Thyroid gland (tissue), 4 donors: ENCODE results near the gene ANKRD6. TPM values are rescaled to one million over a fixed set of nuclear protein-coding genes. Genes with fewer than 3 reads are reported as not detected.

Experiments used
- DNase-seq, 2 donors: peaks; one replicate each; pipeline ENCODE4 v3.0.0-alpha.2; 2019
- H3K27ac ChIP-seq, 3 donors: fragments of 200-600 bp; sonication (generic); 1 replicate in 2 of 3; 2 replicates in 1 of 3; pipeline ENCODE4 v1.5.1; 2016 to 2019; ENCODE audit warnings: mild to moderate bottlenecking in 1 of 3, moderate library complexity in 1 of 3
- H3K27me3 ChIP-seq: fragments of 200-600 bp; sonication (generic); one replicate; pipeline ENCODE4 v1.5.1; 2019
- H3K36me3 ChIP-seq, 2 donors: fragments of 200-600 bp; sonication (generic); one replicate each; pipeline ENCODE4 v1.5.1; 2016 to 2019
- H3K4me1 ChIP-seq, 2 donors: fragments of 200-600 bp; sonication (generic); one replicate each; pipeline ENCODE4 v1.5.1; 2017 to 2019
- H3K4me3 ChIP-seq, 3 donors: fragments of 200-600 bp; sonication (generic); replicated peaks in 1 of 3; 1 replicate in 2 of 3; 2 replicates in 1 of 3; pipeline ENCODE4 v1.5.1; 2016; ENCODE audit warnings: mild to moderate bottlenecking in 1 of 3
- H3K9me3 ChIP-seq: fragments of 200-600 bp; sonication (generic); one replicate; pipeline ENCODE4 v1.5.1; 2017
- POLR2A ChIP-seq, 2 donors: fragments of 450-650 bp; IDR thresholded peaks; one replicate each; pipeline ENCODE4 v1.6.1; 2017; ENCODE audit warnings: antibody characterized with exemption in 2 of 2, mild to moderate bottlenecking in 2 of 2, moderate library complexity in 1 of 2
- WGBS, 2 donors: methylation state at CpG; one replicate each; pipeline ENCODE4 v1.1.5; 2017; 5-methylcytosine and 5-hydroxymethylcytosine counted together
- intact Hi-C: fragments of 100-400 bp; cut with DNase I; formaldehyde crosslinking; loops from one replicate; pipeline ENCODE4 v1.15.1; 2023
- total RNA-seq, 4 donors: library from RNA; depleted of rRNA; stranded (reverse); fragments of >200 nt; gene quantifications; one replicate each; pipeline ENCODE4 v1.2.3, GENCODE V29; 2016
- TF ChIP-seq, protein P1 (sequence below), 6 experiments: fragments of 200-600 bp in 3 of 6; fragments of 450-650 bp in 3 of 6; sonication (generic) in 3 of 6; IDR thresholded peaks; one replicate each; pipeline ENCODE4 v1.5.1; 2016 to 2019; ENCODE audit warnings: antibody characterized with exemption in 6 of 6, mild to moderate bottlenecking in 2 of 6, inconsistent platforms in 1 of 6, moderate library complexity in 1 of 6

Gene ANKRD6
- total RNA-seq, 4 donors from 2014 or later: 18.2 to 50.6 (median 20.6) TPM

DNA sequence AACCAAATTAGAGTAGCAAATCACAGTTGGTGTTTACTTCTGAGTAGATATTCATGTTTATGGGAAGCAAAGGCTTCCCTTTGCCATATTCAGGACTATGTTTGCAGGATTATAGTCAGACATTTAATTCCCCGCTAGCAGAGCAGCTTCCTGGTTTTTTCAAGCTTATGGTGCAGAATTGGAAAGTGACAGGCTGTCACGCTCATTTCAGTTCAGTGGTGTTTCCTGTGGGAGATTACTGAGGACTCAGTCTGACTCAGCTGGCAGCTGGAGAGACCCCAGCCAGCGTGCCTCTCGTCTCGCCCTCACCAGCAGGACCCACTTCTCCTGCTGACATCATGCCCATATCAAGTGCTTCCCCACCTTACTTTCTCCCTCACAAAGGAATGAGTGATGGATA is 120.5 kb downstream of the ANKRD6 start:
- 87 to 88% methylated on average over 5 of the region's 5 CpGs for WGBS, 2 donors
- TF ChIP-seq POLR2A (IDR thresholded peaks at IDR 0.05): no peak
- TF ChIP-seq, protein P1, sequence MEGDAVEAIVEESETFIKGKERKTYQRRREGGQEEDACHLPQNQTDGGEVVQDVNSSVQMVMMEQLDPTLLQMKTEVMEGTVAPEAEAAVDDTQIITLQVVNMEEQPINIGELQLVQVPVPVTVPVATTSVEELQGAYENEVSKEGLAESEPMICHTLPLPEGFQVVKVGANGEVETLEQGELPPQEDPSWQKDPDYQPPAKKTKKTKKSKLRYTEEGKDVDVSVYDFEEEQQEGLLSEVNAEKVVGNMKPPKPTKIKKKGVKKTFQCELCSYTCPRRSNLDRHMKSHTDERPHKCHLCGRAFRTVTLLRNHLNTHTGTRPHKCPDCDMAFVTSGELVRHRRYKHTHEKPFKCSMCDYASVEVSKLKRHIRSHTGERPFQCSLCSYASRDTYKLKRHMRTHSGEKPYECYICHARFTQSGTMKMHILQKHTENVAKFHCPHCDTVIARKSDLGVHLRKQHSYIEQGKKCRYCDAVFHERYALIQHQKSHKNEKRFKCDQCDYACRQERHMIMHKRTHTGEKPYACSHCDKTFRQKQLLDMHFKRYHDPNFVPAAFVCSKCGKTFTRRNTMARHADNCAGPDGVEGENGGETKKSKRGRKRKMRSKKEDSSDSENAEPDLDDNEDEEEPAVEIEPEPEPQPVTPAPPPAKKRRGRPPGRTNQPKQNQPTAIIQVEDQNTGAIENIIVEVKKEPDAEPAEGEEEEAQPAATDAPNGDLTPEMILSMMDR (IDR thresholded peaks at IDR 0.05): no peak

DNA sequence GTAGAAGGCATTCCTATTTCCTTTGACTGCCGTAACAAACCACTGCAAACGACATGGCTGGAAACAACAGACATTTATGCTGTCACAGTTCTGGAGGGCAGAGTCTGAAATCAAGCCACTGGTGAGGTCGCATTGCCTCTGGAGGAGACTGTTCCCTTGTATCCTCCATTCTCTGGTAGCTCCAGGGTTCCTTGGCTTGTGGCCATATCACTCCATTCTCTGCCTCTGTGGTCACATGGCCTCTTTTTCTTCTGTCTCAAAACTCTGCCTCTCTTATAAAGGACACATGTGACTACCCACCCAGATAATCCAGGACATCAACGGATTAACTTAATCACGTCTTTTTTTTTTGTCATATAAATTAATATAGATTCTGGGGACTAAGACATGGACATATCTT is 121.2 kb downstream of the ANKRD6 start:
- H3K36me3 ChIP-seq: no peaks in the 10 kb centered on the region
- no peak overlapping the region for H3K27ac ChIP-seq
- H3K4me1 ChIP-seq: no peaks in the 10 kb centered on the region
- no peak overlapping the region for H3K4me3 ChIP-seq
- intact Hi-C loops: no loop called here
- 92 to 94% methylated on average over 5 of the region's 5 CpGs for WGBS, 2 donors
- no peaks in the 10 kb centered on the region for H3K9me3 ChIP-seq
- DNase-seq: no peak
- H3K27me3 ChIP-seq: no peaks in the 10 kb centered on the region
- TF ChIP-seq POLR2A (IDR thresholded peaks at IDR 0.05): no peak
- TF ChIP-seq, protein P1 (IDR thresholded peaks at IDR 0.05): no peak

More for the DNA sequence above, 120.5 kb downstream of the ANKRD6 start:
- DNase-seq: no peak
- Histone ChIP-seq H3K27ac (no peak overlapping the region), H3K27me3 (no peaks in the 10 kb centered on the region), H3K4me3 (no peak overlapping the region), H3K9me3 (no peaks in the 10 kb centered on the region), H3K4me1 (no peaks in the 10 kb centered on the region), H3K36me3 (no peaks in the 10 kb centered on the region)
- intact Hi-C loops: no loop called here

- intact Hi-C loops: no loop called here
- no peak for DNase-seq
- H3K4me1 ChIP-seq: no peaks in the 10 kb centered on the region
- no peaks in the 10 kb centered on the region for H3K27me3 ChIP-seq
- H3K27ac ChIP-seq: no peak overlapping the region
- TF ChIP-seq POLR2A (IDR thresholded peaks at IDR 0.05): no peak
- TF ChIP-seq, protein P1 (IDR thresholded peaks at IDR 0.05): no peak
- H3K4me3 ChIP-seq: no peak overlapping the region
- no peaks in the 10 kb centered on the region for H3K9me3 ChIP-seq
- H3K36me3 ChIP-seq: no peaks in the 10 kb centered on the region
- 63 to 68% methylated on average over 3 of the region's 4 CpGs for whole genome bisulfite sequencing, 2 donors
These were observed 122.1 kb downstream of the ANKRD6 start for GRCh38 chr6:89555031-89555430.

DNA sequence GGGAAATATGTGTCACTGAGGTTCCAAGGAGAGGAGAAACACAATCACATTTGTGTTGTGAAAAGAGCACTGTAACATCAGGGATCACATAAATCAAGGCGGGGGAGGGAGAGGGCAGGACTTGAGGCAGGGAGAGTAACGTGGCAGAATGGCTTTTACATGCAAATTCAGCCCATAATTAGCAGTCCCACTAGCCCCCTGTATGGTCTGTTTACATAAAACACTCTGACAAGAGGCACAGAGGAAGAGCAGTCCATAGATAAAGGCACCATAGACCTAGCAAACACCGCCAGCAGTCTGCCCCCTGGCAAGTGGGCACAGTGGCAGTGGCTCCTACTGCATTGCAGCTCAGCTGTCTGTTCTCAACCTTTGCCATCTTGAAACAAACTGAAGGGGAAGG is 122.9 kb downstream of the ANKRD6 start:
- H3K4me1 ChIP-seq: no peaks in the 10 kb centered on the region
- no peaks in the 10 kb centered on the region for H3K9me3 ChIP-seq
- WGBS, 2 donors: 53 to 88% methylated on average over 3 of the region's 3 CpGs
- DNase-seq: no peak
- no peaks in the 10 kb centered on the region for H3K36me3 ChIP-seq
- TF ChIP-seq POLR2A (IDR thresholded peaks at IDR 0.05): no peak
- TF ChIP-seq, protein P1 (IDR thresholded peaks at IDR 0.05): no peak
- no peak overlapping the region for H3K4me3 ChIP-seq
- no peak overlapping the region for H3K27ac ChIP-seq
- H3K27me3 ChIP-seq: no peaks in the 10 kb centered on the region
- intact Hi-C loops: no loop called here

DNA sequence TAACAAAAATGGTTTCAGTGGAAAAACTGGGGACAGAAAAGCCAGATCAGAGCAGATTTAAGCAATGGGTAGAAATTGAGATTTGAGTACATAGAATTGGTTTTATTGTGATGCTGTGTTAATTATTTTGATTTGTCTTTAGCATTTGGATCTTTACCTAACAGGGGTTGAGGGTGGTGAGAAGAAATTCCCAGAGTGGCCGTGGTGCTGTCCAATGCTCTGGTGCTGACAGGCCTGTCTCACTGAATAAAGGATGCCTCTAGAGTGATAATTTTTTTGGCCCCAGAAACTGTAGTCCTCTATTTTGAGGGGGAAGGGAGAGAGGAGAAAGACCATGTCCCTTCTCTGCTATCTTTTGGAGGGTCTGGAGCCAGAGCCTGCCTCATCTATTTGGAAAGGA is 126.5 kb downstream of the ANKRD6 start:
- no peak for TF ChIP-seq POLR2A (IDR thresholded peaks at IDR 0.05)
- TF ChIP-seq, protein P1 (IDR thresholded peaks at IDR 0.05): no peak
- 84 to 100% methylated on average over 1 of the region's 1 CpG for WGBS, 2 donors
- H3K4me3 ChIP-seq: no peak overlapping the region
- DNase-seq: no peak
- intact Hi-C loops: no loop called here
- no peaks in the 10 kb centered on the region for H3K36me3 ChIP-seq
- no peaks in the 10 kb centered on the region for H3K27me3 ChIP-seq
- H3K27ac ChIP-seq: no peak overlapping the region
- peaks cover 0 to 9% of the 10 kb centered on the region in 2 donors for H3K4me1 ChIP-seq
- H3K9me3 ChIP-seq: no peaks in the 10 kb centered on the region
